H9 (cell line): ENCODE measurements around the gene SH3PXD2B. TPM values are rescaled to one million over a fixed set of nuclear protein-coding genes. Genes with fewer than 3 reads are reported as not detected.

Experiments
- DNase-seq: peaks from one replicate; pipeline ENCODE4 v3.0.0-alpha.2; 2017
- H2AFZ ChIP-seq: one replicate; pipeline ENCODE4 v1.6.1; 2013; ENCODE audit warnings: mild to moderate bottlenecking, low read length, control low read depth, moderate library complexity
- H2AK5ac ChIP-seq: 2 replicates; pipeline ENCODE4 v1.6.1; 2013; ENCODE audit warnings: low read length, control low read depth, mixed read lengths; ENCODE audit not compliant: insufficient read length
- H2BK120ac ChIP-seq: one replicate; pipeline ENCODE4 v1.6.1; 2013; ENCODE audit warnings: low read depth, mild to moderate bottlenecking, low read length, control low read depth, inconsistent platforms; ENCODE audit not compliant: poor library complexity, severe bottlenecking
- H2BK12ac ChIP-seq: 2 replicates; pipeline ENCODE4 v1.6.1; 2013; ENCODE audit warnings: low read length, control low read depth, mixed read lengths, low read depth; ENCODE audit not compliant: insufficient read length
- H2BK15ac ChIP-seq: 2 replicates; pipeline ENCODE4 v1.6.1; 2013; ENCODE audit warnings: low read depth, low read length, control low read depth
- H2BK20ac ChIP-seq: one replicate; pipeline ENCODE4 v1.6.1; 2013; ENCODE audit warnings: low read depth, mild to moderate bottlenecking, low read length, control low read depth, inconsistent platforms; ENCODE audit not compliant: poor library complexity, severe bottlenecking
- H2BK5ac ChIP-seq: 2 replicates; pipeline ENCODE4 v1.6.1; 2013; ENCODE audit warnings: low read length, control low read depth, mixed read lengths; ENCODE audit not compliant: insufficient read length
- H3K14ac ChIP-seq: 2 replicates; pipeline ENCODE4 v1.6.1; 2013; ENCODE audit warnings: low read length, control low read depth; ENCODE audit not compliant: insufficient read depth
- H3K18ac ChIP-seq: 2 replicates; pipeline ENCODE4 v1.6.1; 2013; ENCODE audit warnings: low read depth, mild to moderate bottlenecking, mixed read lengths, low read length, control low read depth; ENCODE audit not compliant: insufficient read length
- H3K23ac ChIP-seq: 2 replicates; pipeline ENCODE4 v1.6.1; 2013; ENCODE audit warnings: low read length, control low read depth, mixed read lengths, low read depth; ENCODE audit not compliant: insufficient read length
- H3K23me2 ChIP-seq: 2 replicates; pipeline ENCODE4 v1.6.1; 2013; ENCODE audit warnings: low read depth, mild to moderate bottlenecking, mixed read lengths, low read length, control low read depth; ENCODE audit not compliant: insufficient read length, poor library complexity, severe bottlenecking
- H3K27ac ChIP-seq: 2 replicates; pipeline ENCODE4 v1.5.1; 2013; ENCODE audit warnings: low read length, control low read depth, mixed read lengths, low read depth; ENCODE audit not compliant: insufficient read length
- H3K27me3 ChIP-seq: 2 replicates; pipeline ENCODE4 v1.6.1; 2013; ENCODE audit warnings: low read length, control low read depth, inconsistent platforms; ENCODE audit not compliant: insufficient read depth
- H3K4ac ChIP-seq: 2 replicates; pipeline ENCODE4 v1.6.1; 2013; ENCODE audit warnings: low read depth, mild to moderate bottlenecking, control low read depth, inconsistent platforms, low read length, moderate library complexity
- H3K4me1 ChIP-seq: 2 replicates; pipeline ENCODE4 v1.6.1; 2013; ENCODE audit warnings: low read length, control low read depth, inconsistent platforms; ENCODE audit not compliant: insufficient read depth
- H3K4me2 ChIP-seq: 2 replicates; pipeline ENCODE4 v1.6.1; 2013; ENCODE audit warnings: low read length, control low read depth, mixed read lengths; ENCODE audit not compliant: insufficient read length, insufficient read depth
- H3K56ac ChIP-seq: 2 replicates; pipeline ENCODE4 v1.6.1; 2013; ENCODE audit warnings: low read depth, mild to moderate bottlenecking, mixed read lengths, low read length, control low read depth; ENCODE audit not compliant: insufficient read length
- H3K79me1 ChIP-seq: 2 replicates; pipeline ENCODE4 v1.6.1; 2013; ENCODE audit warnings: low read depth, mild to moderate bottlenecking, moderate library complexity, low read length, control low read depth, inconsistent platforms; ENCODE audit not compliant: insufficient read depth, poor library complexity, severe bottlenecking
- H3K79me2 ChIP-seq: 2 replicates; pipeline ENCODE4 v1.6.1; 2013; ENCODE audit warnings: low read length, control low read depth, inconsistent platforms; ENCODE audit not compliant: insufficient read depth
- H3K9ac ChIP-seq: 2 replicates; pipeline ENCODE4 v1.6.1; 2013; ENCODE audit warnings: low read length, control low read depth, mixed read lengths; ENCODE audit not compliant: insufficient read length; ENCODE audit errors: extremely low read depth
- H3K9me3 ChIP-seq: one replicate; pipeline ENCODE4 v1.6.1; 2013; ENCODE audit warnings: low read depth, low read length, inconsistent platforms; ENCODE audit not compliant: control insufficient read depth
- H3T11ph ChIP-seq: one replicate; pipeline ENCODE4 v1.6.1; 2013; ENCODE audit warnings: mild to moderate bottlenecking, low read length, control low read depth, inconsistent platforms
- H4K20me1 ChIP-seq: one replicate; pipeline ENCODE4 v1.6.1; 2013; ENCODE audit not compliant: control insufficient read depth, insufficient read length, insufficient read depth
- H4K5ac ChIP-seq: 2 replicates; pipeline ENCODE4 v1.6.1; 2013; ENCODE audit warnings: low read depth, mild to moderate bottlenecking, mixed read lengths, low read length, control low read depth; ENCODE audit not compliant: insufficient read length
- H4K8ac ChIP-seq: replicated peaks from 2 replicates; pipeline ENCODE4 v1.6.1; 2013; ENCODE audit warnings: low read length, control low read depth, mixed read lengths, low read depth; ENCODE audit not compliant: insufficient read length
- H4K91ac ChIP-seq: 2 replicates; pipeline ENCODE4 v1.6.1; 2013; ENCODE audit warnings: low read depth, mild to moderate bottlenecking, moderate library complexity, mixed read lengths, low read length, control low read depth; ENCODE audit not compliant: insufficient read length
- H3K27ac Mint-ChIP-seq, 3 experiments: 2 replicates in 2 of 3; 3 replicates in 1 of 3; pipeline ENCODE4 v1.8.0; 2020 to 2021; ENCODE audit warnings: mixed read lengths in 3 of 3, mild to moderate bottlenecking in 1 of 3, moderate library complexity in 1 of 3
- H3K27me3 Mint-ChIP-seq: 2 replicates; pipeline ENCODE4 v1.8.0; 2021; ENCODE audit warnings: low read depth, mild to moderate bottlenecking, moderate library complexity, mixed read lengths
- H3K36me3 Mint-ChIP-seq, 3 experiments: 2 replicates in 2 of 3; 3 replicates in 1 of 3; pipeline ENCODE4 v1.8.0; 2020 to 2021; ENCODE audit warnings: low read depth in 3 of 3, mixed read lengths in 3 of 3; ENCODE audit not compliant: insufficient read depth in 1 of 3
- H3K4me1 Mint-ChIP-seq, 2 experiments: 2 replicates each; pipeline ENCODE4 v1.8.0; 2020; ENCODE audit warnings: mixed read lengths in 2 of 2
- H3K4me3 Mint-ChIP-seq, 2 experiments: 2 replicates in 1 of 2; 3 replicates in 1 of 2; pipeline ENCODE4 v1.8.0; 2020 to 2021; ENCODE audit warnings: mild to moderate bottlenecking in 2 of 2, mixed read lengths in 2 of 2, moderate library complexity in 1 of 2
- H3K9me3 Mint-ChIP-seq, 2 experiments: 2 replicates in 1 of 2; 3 replicates in 1 of 2; pipeline ENCODE4 v1.8.0; 2020; ENCODE audit warnings: mild to moderate bottlenecking in 2 of 2, mixed read lengths in 2 of 2, moderate library complexity in 1 of 2
- WGBS: extraction: QIAGEN DNeasy Blood & Tissue Kit; methylation state at CpG from one replicate; pipeline ENCODE4 v1.1.7; 2013; ENCODE audit warnings: missing lambda C conversion rate, low lambda C conversion rate, mixed read lengths; ENCODE audit not compliant: insufficient read length; ENCODE audit errors: extremely low coverage; 5-methylcytosine and 5-hydroxymethylcytosine counted together
- total RNA-seq: library from RNA; stranded (reverse); gene quantifications from 2 replicates; pipeline ENCODE4 v1.2.1, GENCODE V29; 2021
- TF ChIP-seq, protein P1 (sequence below): fragments of 200-600 bp; sonication (generic); conservative IDR thresholded peaks from 3 replicates; pipeline ENCODE4 v1.8.0; 2021; ENCODE audit warnings: antibody characterized with exemption, mild to moderate bottlenecking

Gene SH3PXD2B
- total RNA-seq, 1 experiment from 2014 or later = 49.0 TPM

DNA sequence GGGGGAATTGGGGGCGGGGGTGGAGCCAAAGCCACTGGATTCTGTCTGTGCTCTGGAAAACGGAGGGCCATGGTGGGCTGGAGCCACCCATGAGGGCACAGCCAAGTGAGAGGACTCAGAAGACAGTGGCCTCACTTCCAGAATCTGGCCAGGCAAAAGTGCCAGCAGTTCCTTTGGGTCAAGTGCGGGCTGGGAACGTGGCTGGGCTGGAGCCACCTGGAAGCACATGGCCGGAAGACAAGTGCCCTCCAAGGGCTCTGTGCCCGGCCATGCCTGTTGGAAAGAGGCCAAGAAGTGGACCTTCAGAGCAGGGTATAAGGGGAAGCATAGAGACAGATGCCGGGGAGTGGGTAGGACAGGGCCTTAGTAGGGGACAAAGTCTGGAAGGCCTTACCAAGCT lies 11.7 kb upstream of the SH3PXD2B start:
- Histone ChIP-seq H3K27me3 (no peaks in the 10 kb centered on the region), H3K9me3 (no peaks in the 10 kb centered on the region), H3K27ac (no peak overlapping the region), H3K4me2 (no peak overlapping the region), H3K14ac (no peak overlapping the region), H3K4me1 (no peaks in the 10 kb centered on the region), H2BK15ac (no peak overlapping the region), H2AK5ac (no peak overlapping the region), H3K4ac (no peak overlapping the region), H3T11ph (no peak overlapping the region), H4K20me1 (no peaks in the 10 kb centered on the region), H3K23ac (no peak overlapping the region), H2BK12ac (no peak overlapping the region), H2BK120ac (no peak overlapping the region), H2BK20ac (no peak overlapping the region), H4K5ac (no peak overlapping the region), H3K23me2 (no peaks in the 10 kb centered on the region), H4K8ac (no peak overlapping the region), H4K91ac (no peak overlapping the region), H2AFZ (no peak overlapping the region), H3K56ac (no peak overlapping the region), H3K9ac (no peak overlapping the region), H3K79me1 (no peaks in the 10 kb centered on the region), H2BK5ac (no peak overlapping the region), H3K79me2 (no peaks in the 10 kb centered on the region), H3K18ac (peak overlapping the region; percentile 12)
- DNase-seq = no peak
- Mint-ChIP-seq H3K27me3 (peaks cover 40% of the 10 kb centered on the region), H3K4me3 (no peak overlapping the region), H3K27ac (no peak overlapping the region), H3K36me3 (peaks cover 0 to 14% (median 2%) of the 10 kb centered on the region in 3 experiments; a peak in 3 of 7 replicates), H3K4me1 (peaks cover 6 to 8% of the 10 kb centered on the region in 2 experiments; a peak in 3 of 4 replicates), H3K9me3 (peaks cover 10 to 15% of the 10 kb centered on the region in 2 experiments; a peak in 4 of 5 replicates)
- TF ChIP-seq, protein P1, sequence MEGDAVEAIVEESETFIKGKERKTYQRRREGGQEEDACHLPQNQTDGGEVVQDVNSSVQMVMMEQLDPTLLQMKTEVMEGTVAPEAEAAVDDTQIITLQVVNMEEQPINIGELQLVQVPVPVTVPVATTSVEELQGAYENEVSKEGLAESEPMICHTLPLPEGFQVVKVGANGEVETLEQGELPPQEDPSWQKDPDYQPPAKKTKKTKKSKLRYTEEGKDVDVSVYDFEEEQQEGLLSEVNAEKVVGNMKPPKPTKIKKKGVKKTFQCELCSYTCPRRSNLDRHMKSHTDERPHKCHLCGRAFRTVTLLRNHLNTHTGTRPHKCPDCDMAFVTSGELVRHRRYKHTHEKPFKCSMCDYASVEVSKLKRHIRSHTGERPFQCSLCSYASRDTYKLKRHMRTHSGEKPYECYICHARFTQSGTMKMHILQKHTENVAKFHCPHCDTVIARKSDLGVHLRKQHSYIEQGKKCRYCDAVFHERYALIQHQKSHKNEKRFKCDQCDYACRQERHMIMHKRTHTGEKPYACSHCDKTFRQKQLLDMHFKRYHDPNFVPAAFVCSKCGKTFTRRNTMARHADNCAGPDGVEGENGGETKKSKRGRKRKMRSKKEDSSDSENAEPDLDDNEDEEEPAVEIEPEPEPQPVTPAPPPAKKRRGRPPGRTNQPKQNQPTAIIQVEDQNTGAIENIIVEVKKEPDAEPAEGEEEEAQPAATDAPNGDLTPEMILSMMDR = no peak
- no CpG with 5 or more reads among the region's 7 CpGs for WGBS
